ENCODE data around the gene ATRIP. TPM values are rescaled to one million over a fixed set of nuclear protein-coding genes. Genes with fewer than 3 reads are reported as not detected.

Gene ATRIP
- total and polyA plus RNA-seq, 12 donors: 2.2 to 5.4 (median 3.8) TPM

DNA sequence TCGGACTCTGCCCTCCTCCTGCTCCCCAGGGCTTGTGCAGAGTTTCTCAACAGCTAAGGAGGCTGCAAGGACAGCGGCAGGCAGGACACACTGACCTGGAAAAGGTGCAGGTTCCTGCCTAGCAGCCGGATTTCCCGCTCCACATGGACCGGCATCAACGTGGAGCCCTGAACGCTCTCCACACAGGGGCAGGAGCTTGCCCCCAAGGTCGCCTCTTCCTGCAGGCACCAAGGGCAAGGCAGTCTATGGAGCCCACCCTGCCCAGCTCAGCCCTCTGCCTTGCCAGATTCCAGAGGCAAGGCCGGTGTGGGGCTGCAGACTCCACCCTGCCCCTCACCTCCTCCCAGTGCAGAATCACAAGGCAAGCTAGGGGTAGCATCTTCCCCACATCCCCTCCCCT, 27.4 kb upstream of the ATRIP start:
- 95% methylated on average over 9 of the region's 9 CpGs for WGBS, 2 donors
- intact Hi-C loops (cut with DNase I): no loop called here
- peaks cover 0 to 49% (median 21%) of the 10 kb centered on the region in 9 donors for H3K36me3 ChIP-seq
- ATAC-seq: no peak
- DNase-seq: no peak
- no peaks in the 10 kb centered on the region for H3K9me3 ChIP-seq
- H3K27me3 ChIP-seq: no peaks in the 10 kb centered on the region
- H3K4me3 ChIP-seq: no peak overlapping the region
- H3K4me1 ChIP-seq: peaks cover 0 to 11% (median 3%) of the 10 kb centered on the region in 9 donors
- no peak overlapping the region for H3K27ac ChIP-seq
- TF ChIP-seq, protein P1, sequence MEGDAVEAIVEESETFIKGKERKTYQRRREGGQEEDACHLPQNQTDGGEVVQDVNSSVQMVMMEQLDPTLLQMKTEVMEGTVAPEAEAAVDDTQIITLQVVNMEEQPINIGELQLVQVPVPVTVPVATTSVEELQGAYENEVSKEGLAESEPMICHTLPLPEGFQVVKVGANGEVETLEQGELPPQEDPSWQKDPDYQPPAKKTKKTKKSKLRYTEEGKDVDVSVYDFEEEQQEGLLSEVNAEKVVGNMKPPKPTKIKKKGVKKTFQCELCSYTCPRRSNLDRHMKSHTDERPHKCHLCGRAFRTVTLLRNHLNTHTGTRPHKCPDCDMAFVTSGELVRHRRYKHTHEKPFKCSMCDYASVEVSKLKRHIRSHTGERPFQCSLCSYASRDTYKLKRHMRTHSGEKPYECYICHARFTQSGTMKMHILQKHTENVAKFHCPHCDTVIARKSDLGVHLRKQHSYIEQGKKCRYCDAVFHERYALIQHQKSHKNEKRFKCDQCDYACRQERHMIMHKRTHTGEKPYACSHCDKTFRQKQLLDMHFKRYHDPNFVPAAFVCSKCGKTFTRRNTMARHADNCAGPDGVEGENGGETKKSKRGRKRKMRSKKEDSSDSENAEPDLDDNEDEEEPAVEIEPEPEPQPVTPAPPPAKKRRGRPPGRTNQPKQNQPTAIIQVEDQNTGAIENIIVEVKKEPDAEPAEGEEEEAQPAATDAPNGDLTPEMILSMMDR (IDR thresholded peaks at IDR 0.05): no peak

DNA sequence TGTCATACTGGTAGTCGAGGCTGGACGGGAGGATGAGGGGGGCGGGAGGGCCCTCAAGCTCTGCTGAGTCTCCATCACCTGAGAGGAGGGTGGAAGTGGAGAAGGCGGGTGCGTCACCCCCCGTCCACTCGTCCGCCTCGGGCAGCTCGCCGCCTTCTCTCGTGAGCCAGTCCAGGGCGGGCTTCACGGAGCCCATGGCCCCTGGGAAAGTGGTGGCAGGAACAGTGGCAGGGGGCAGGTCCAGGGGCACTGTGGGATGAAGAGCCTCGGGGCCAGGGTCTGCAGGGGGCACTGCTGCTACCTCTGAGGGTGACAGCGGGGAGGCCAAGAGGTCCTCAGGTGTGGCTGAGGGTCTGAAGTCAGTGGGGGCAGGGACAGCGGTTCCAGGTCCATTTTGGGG, 26.9 kb upstream of the ATRIP start:
- Histone ChIP-seq H3K4me3 (no peak overlapping the region), H3K4me1 (peaks cover 0 to 15% (median 7%) of the 10 kb centered on the region in 9 donors), H3K36me3 (peaks cover 0 to 45% (median 21%) of the 10 kb centered on the region in 9 donors), H3K27me3 (no peaks in the 10 kb centered on the region), H3K27ac (no peak overlapping the region), H3K9me3 (no peaks in the 10 kb centered on the region)
- ATAC-seq (no peak), DNase-seq (no peak)
- TF ChIP-seq, protein P1 (IDR thresholded peaks at IDR 0.05): no peak
- intact Hi-C loops (cut with DNase I): no loop called here
- WGBS, 2 donors: 94% methylated on average over 17 of the region's 17 CpGs

DNA sequence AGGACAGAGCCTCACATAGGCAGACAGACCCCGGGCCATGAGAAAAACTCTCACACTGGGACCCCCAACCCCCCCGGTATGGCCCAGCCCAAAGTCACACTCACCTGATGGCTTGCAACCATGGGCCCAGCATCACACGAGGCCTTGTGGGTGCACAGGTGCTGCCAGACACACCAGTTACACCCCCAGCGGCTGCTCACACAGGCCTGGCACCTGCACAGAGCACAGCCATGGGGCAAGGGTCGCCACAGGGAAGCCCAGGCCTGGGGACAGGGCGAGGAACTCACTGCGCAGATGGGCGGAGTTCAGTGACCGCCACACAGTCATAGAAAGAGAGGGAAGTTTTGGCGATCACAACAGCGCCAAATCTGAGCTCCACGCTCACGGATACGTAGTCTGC, 26.0 kb upstream of the ATRIP start:
- ATAC-seq (no peak), DNase-seq (no peak)
- Histone ChIP-seq H3K36me3 (peaks cover 0 to 35% (median 13%) of the 10 kb centered on the region in 9 donors), H3K9me3 (no peaks in the 10 kb centered on the region), H3K4me3 (no peak overlapping the region), H3K27ac (no peak overlapping the region), H3K27me3 (no peaks in the 10 kb centered on the region), H3K4me1 (peaks cover 3 to 25% (median 16%) of the 10 kb centered on the region in 9 donors)
- TF ChIP-seq, protein P1 (IDR thresholded peaks at IDR 0.05): no peak
- 93 to 95% methylated on average over 14 of the region's 14 CpGs for WGBS, 2 donors
- intact Hi-C loops (cut with DNase I): no loop called here

DNA sequence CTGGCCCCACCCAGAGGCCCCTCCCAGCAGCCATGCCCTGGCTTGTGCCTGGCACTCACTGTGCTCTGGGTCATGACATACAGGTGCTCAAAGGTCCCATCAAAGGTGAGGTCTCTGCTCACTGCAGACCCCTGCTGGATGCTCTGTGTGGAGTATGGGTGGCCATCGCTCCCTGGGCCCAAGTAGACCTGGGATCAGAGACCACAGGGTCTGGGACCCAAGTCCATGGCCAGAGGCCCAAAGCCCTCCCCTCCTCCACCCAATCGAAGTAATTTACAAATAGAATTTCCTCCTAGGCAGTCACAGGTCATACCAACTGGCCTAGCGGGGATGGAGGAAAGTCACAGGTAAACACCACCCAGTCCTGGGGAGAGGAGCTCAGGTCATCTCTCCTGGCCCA, 24.3 kb upstream of the ATRIP start:
- intact Hi-C loops (cut with DNase I): no loop called here
- Histone ChIP-seq H3K4me1 (peaks cover 13 to 42% (median 30%) of the 10 kb centered on the region in 9 donors), H3K9me3 (no peaks in the 10 kb centered on the region), H3K27me3 (no peaks in the 10 kb centered on the region), H3K36me3 (peaks cover 0 to 23% (median 7%) of the 10 kb centered on the region in 9 donors), H3K4me3 (no peak overlapping the region), H3K27ac (no peak overlapping the region)
- 84 to 87% methylated on average over 3 of the region's 3 CpGs for WGBS, 2 donors
- TF ChIP-seq, protein P1 (IDR thresholded peaks at IDR 0.05): no peak
- ATAC-seq (no peak), DNase-seq (no peak)
